Stimulated activated CD4-positive, alpha-beta T cell treated with anti-CD3 and anti-CD28 coated beads, Interleukin-2, amount 100 ng/mL, for 4 hours (primary cell): ENCODE results near the gene DUSP3.

Experiments used
- DNase-seq: peaks from one replicate; pipeline ENCODE4 v3.0.0-alpha.2; 2020; ENCODE audit warnings: low read depth

DUSP3 gene

DNA sequence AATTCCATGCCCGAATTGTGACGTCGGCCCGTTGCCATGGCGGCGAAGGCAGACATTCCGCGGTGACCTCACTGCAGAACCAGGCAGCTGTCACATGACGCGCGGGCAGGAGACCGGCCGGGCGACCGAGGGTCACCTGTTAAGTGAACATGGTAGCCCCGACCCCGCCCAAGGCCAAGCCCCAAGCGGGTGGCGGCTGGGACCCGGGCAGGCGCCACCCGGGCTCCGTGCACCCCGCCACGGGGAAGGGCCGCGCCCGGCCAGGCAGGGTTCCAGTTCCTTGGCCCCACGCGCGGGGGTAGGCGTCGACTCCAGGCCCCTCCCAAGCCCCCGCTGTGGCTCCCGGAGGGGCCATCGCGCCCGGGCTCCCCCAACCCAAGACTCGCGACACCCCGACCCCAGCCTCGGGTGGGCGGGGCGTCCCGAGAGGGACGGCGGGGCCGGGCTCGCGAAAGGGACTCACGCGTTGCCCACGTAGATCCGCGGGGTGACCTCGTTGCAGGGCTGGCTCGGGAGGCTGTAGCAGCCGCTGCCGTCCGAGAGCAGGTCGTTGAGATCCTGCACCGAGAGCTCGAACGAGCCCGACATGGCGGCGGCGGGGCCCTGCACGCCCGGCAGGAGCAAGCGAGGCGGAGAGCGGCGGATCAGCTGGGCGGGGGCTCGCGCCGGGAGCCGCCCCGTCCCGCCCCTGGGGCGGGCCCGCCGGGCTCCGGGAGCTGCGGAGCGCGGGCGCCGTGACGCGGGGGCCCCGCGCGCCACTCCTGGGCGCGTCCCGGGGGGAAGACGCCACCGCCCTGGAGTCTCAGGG is at the start of gene DUSP3:
TSS of gene DUSP3 (minus strand) at position 641 of the 808 bp plus-strand sequence. CDS start at position 588, 53 bp downstream.
- peak; percentile 63 for DNase-seq

DNA sequence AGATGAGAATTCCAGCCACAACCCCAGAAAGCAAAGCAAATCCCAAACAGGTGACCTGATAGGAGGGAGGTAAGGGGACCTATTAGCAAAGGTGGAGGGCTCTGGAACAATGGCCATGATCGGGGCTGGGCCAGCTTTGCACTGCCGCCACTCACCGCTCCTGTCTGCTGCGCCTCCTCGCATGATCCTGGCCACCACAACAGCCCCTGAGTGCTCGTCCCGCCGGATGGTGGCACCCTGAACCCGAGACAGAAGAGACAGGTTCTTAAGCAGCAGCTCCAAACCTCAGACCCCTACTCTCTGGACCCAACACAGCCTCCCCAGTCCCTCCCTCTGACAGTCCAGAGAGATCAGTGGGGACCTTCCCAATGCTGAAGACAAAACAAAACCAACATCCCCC is 48.8 kb upstream of the DUSP3 start:
- DNase-seq = no peak

DNA sequence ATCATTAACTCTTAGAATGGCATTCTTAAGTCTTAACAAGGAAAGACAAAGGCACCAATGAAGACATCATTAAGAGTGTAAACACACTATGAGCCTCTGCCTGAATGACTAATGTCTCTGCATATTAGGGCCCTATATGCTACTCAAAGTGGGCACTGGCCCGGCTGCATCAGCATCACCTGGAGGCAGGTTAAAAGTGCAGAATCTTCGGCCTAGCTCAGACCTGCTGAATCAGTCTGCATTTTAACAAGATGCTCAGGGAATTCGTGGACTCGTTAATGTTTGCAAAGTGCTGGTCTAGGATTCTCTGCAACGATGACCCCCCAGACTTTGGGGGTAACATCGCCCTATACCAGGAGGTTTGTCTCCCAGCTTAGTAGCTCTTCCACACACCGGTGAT is 47.4 kb upstream of the DUSP3 start:
- DNase-seq = no peak

DNA sequence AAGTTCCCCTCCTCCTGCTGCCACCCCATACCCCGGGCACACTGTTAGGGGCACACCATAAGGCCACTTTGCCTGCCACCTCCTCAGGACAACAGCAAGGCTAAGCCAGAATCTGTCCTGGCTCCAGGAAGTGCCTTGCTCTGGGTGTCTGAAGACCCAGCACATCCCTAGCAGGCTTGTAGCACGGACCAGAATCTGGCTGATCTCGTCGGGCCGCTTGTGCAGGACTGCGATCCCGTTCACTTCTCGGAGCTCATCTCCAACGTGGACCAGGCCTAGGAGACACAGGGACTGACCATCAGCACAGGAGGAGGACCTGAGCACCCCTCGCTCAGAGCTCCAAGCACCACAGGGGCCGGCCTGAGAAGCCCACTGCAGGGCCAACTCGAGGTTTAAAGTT is 46.8 kb upstream of the DUSP3 start:
- no peak for DNase-seq

DNA sequence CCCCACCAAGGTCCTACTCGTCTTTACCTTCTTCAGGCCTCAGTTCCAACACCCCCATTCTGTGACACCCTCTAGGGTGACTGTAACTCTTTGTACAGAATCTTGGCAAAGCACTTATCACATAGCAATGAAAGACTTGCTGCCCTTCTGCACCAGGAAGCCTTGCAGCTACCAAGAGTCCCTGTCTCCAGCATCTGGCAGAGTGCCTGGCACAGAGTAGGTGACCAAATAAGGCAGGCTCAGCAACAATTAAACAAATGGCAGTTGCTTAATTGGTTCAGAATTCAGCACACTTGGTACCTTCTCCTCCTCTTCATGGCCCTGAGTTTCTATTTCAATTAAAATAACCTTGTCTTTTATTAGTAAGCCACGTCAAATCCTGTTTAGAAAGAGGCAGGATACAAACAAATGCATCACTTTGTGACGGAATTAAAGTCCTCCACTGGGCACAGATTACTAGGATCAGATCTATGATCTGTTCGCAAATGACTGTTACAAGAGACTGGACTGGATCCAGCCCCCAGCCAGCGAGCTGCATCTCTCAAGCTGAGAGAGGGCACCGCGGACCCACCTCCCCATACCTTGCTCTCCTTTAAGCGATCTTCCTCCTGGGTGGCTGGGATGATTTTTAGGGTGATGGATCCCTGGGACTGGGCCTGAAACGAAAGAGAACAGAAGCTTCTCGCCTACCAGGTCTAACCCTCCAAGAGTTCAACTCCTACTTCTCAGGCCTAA is 44.7 kb upstream of the DUSP3 start:
- DNase-seq = no peak

DNA sequence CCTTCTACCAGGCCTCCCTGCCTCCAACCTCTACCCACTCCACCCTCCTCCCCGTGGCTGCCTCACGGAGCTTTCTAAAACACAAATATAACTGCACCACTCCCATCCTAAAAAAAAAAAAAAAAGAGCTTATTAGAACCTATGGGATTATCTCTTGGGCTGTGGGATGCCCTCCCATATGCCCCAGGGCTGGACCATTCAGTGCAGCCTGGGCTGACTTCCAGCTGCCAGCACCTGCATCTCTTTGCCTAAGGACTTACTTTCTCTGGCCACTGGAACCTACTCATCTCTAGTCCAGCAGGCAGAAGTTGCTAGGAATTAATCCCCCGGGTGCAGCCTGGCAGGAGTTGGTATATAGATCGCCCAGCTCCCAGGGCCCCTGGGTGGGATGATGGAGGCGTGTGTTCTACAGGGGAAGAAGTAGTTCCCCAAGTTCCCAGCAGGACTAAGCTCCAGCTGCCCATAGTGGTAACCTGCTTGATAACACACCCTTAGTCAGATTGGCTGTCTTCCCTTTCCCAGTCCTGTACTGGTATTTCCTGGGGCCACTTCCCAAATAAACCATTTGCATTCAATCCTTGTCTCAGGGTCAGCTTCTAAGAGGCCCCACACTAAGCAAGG is 43.9 kb upstream of the DUSP3 start:
- no peak for DNase-seq

DNA sequence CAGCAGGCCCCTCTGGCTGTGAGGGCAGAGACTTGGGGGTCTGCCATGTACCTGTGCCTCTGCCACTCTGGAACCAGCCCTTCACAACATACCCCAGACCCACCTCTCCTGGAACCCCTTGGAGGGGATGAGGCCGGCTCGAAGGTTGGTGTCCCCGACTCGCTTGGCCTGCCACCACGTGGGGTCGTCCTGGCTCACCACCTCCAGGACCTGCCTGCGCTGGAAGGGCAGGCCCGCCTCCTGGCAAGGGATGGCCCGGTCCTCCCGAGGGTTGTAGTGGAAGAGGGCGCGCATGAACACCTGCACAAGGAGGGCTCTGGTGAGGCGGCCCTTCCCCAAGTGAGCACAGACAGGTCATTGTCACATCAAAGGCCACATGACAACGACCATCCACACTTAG is 42.0 kb upstream of the DUSP3 start:
- DNase-seq = no peak

DNA sequence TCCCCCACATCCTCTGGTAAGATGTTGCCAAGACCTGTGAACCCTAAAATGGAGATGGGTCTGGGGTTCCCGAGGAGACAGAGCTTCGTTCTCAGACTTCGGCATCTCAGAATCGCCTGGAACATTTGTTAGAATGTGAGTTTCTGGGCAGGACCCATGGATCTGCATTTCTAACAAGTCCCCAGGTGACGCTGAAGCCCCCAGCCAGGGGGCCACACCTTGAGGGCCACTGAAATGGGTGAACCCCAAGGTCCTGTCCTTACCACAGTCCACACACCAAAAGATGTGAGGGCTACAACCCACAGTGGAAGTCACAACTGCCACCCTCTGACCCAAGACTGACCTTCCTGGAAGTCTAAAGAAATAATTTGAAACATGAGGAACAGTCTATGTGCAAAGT is 40.2 kb upstream of the DUSP3 start:
- DNase-seq = no peak

DNA sequence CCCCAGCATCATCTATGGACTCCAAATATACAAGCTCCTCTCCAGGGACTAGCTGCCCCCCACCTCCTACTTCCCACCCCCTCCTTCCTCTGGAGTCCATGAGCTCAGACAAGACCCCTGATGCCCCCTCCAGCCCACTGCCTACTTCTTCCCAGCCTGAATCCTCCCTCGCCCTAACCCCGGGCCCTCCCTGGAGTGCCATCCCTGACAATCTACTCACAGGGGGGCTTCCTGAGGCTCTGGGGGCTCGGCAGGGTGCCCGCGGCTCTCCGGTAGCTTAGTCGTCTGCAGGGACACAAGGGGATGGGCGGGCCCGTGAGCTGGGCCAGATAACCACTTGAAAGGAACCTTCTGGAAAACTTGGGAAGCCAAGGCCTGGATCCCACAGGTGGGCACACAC is 39.0 kb upstream of the DUSP3 start:
- no peak for DNase-seq

DNA sequence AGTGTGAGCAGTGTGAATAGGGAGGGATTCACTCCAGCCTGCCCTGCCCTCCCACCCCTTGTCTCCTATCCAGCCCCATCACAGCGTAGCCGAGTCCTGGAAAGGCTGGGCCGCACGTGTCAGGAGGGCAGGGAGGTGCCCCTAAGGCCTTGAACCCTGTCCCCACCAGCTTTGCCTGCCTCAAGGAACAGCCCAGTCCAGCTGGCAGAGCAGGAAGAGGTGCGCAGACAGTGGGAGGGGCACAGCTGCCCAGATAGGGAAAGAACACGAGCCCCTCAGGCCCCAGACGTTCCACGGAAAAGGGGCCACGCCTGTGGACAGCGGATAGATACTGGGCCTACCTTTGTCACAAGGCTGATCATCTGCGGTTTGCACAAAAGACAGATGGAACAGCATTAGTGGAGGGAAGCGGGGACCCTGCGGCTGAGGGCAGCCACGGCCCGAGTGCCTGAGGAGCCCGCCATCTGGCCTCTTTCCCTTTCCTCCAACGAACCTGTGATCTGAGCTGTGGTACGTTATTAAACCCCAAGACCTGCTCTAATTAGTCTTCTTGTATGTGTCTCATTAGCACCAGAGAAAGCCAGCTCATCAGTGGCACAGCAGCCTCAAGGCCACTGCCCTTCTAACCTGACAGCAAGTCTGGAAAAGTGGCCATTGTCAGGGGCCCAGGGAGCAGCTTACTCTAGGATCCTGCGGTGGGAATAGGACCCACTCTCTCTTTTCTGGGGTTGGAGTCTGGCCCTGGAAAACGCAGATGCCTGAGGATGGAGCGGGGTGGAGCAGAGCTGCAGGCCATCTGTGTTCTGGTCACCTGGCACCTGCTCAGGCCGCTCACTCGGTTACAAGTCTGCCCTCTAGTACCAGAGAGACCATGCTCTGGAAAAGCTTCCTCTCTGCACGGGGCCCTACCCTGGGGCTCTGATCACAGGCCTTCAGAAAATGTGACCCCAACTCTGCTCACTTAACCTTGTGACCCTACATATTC is 37.9 kb upstream of the DUSP3 start:
- no peak for DNase-seq

DNA sequence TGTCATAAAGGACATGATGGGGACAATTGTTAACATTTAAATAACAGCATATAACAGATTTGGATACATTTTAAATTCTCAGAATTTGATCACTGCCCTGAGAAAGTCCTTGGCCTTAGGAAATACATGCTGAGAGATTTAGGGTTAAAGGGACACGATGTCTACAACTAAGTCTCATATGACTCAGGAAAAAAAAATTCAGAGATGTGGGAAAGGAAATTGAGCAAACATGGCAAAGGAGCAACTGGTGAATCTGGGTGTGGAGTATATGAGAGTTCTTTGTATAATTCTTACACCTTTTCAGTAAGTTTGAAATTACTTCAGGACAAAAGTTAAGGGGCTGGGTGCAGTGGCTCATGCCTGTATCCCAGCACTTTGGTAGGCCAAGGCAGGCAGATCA is 35.9 kb upstream of the DUSP3 start:
- DNase-seq = no peak

DNA sequence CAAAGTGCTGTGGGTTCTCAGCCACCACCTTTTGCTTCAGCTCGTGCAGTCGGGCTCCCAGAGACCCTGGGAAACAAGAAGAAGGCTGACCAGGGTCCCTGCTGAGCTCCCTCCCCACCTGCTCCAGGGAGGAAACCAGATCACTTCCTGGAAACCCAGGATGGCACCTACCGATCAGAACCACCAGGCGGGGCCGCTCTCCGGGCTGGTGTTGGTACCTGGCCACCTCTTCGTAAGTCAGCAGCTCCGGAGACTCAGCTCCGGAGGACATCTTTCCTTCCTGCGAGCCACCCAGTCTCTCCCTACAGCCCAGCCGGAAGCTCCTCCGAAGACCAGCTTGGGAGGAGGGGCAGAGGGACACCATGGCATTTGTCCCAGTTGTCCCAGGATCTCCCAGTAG is 35.2 kb upstream of the DUSP3 start:
- DNase-seq = no peak

DNA sequence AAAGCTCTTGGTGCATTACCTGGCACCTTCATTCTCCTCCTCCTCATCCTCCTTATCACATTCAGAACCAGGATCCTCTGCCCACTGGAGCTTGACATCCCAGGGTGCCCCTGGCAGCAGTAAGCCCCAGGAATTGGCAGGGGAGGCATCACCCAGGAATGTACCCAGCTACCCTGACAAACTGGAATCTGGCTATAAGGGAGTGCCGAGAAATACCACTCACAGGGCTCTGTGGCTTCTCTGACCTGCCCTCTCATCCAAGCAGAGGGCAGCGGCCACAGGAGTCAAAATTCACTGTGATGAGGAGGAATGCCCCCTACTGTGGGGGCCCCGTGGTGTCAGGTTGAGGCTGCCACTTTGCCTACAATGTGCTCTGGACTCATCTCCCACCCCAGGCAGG is 34.6 kb upstream of the DUSP3 start:
- DNase-seq = no peak

DNA sequence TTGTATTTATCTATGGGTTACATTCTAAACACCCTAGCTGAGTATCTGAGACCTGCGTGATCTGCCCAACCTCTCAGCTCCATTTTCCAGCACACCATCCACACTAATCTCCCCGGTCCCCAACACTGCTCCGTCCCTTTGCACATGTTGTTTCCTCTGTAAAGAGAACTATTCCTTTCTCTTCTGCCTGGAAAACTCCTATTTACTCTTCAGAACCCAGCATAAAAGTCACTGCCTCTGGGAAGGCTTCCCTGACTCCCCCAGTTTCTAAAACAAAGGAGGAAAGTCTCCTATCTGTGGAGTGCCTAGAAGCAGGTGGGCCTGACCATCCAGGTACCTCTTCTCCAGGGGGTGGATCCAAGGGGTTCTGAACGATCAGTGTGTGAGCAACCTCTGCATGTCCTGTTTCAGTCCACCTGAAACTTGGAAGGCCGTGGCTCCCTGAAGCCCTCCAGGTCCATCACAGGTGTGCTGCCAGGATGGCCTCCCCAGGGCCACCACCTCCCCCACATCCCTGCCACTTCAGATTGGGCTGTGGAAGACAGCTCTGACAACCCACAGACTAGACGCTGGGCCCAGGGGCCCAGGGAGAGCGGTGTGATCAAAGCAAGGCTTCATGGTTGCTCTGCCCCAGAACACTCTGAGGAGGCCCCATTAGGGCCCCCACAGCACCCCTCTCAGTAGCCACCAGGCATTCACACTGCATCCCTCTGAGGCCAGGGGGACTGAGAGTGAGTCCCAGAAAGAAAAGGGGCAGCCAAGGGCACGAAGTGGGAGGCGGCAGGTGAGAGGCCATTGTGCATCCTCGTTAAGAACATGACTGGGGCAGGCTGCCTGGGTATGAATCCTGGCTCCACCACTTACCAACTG is 33.9 kb upstream of the DUSP3 start:
- DNase-seq = no peak

DNA sequence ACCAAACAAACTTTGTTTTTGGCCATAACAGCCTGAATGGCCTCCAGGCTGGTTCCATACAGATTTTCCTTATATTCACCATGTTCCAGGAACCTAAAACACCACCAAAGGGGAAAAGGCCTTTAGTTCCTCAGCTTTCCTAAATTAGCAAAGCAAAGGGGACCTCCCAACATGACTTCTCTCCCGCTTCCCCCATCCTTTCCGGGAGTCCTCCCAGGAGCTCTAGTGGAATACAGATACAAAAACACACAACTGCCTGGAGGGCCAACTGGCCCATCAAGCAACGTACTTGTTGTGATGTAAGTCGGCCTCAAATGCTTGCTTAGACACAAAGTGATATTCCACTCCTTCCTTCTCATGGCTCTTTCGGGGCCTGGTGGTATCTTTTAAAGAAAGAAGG is 32.0 kb upstream of the DUSP3 start:
- no peak for DNase-seq

DNA sequence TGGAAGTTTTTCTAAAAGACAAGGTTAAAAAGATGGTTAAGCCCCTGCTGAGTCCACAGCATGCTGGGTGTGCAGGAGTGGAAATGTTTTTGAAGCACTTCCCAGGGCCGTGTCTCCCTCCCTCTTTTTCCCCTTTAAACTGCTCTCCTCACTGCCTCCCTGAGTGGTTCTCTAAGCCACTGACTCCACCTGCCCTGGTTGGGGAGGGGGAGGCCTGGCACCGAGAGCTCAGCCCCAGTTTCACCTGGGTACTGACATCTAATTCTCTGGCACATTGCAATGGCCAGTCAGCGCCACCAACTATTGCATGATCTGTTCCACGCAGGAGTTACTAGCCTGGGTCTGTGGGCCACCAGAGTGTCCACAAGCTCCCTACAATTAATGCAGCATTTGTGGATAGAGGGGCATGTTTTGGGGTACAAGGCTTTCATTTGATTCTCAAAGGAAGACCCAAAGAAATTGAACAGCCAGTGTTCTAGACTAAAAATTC is 31.5 kb upstream of the DUSP3 start:
- DNase-seq = no peak

DNA sequence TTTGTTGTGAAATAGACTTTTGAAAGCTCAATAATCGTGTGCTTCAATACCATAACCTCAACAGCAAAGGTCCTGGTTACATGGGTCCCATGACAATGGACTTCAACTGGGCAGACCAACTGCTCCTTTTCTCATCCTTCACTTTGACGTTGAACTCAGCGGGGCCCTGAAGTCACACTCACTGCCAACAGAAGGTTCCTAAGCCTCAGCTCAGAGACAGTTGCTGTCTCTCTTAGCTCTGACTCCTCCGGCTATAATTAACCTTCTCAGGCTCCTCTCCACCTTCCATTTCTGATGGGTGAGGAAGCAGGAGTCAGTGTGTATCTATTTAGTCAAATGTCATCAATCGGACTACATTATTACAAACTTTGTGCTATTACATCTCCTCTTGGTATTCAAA is 30.3 kb upstream of the DUSP3 start:
- no peak for DNase-seq

DNA sequence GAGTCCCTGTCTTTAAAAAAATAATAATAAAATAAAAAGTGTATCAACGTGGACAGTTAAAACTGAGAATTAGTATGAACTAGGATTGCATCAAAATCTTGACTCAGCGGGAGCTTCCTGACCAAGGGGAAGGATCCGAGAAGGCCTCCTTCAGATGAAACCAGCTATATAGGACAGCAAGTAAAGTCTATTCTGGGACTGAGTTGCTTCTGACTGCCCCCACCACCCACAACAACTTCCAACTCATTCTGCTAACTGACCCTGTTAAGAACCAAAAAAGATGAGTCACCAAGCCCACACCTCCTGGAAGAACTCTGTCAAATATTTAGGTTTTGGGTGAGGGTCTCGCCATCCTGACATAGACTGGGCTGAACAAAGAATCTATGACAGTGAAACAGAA is 29.3 kb upstream of the DUSP3 start:
- no peak for DNase-seq

DNA sequence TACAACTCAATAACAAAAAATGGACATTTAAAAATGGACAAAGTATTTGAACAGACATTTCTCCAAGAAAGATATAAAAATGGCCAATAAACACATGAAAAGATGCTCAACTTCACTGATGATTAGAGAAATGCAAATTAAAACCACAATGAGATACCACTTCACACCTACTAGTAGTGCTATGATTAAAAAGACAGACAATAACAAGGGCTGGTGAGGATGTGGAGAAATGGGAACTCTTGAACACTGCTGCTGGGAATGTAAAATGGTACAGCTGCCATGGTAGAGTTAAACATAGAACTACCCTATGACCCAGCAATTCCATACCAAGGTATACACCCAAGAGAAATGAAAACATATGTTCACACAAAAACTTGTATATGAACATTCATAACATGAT is 26.3 kb upstream of the DUSP3 start:
- DNase-seq = no peak

DNA sequence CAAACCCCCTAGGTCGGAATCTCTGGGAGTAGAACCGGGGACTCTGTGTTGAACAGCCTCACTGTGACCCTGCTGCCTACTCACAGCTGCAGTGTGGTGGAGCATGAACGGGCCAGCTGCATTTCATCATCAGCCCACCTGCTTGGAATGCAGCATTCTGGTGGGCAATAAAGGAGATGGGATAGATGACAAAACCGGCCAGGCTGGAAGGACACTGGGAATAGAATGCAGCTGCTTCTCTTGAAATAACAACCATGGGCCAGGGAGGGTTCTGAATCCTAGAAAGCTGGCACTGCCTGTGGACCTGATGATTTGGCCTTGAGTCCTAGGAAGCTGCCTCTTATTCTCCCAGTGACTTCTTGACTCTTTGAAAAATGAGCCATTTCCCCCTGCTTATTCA is 25.0 kb upstream of the DUSP3 start:
- DNase-seq = no peak

DNA sequence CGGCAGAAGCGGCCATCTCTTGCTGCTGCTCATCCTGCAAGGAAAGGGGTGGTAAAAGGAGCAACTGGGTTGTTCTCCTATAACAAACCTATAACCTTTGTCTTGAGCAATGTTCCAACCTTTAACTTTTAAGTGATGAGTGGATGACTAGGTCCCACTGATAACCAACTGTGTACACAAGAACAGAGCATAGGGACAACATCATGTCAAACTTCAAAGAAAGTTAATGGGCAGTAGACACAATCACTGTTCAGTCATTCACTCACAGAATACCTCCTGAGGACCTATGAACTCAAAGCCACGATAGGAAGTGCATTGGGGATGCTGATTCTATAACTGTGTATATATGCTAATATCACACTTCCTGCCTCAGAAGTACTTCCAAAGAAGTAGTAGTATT is 23.1 kb upstream of the DUSP3 start:
- DNase-seq = no peak
